Astrocyte of the cerebellum (primary cell): ENCODE data around the gene RSPRY1.
"Not testable (repeated sequence)": the region's sequence is repeated elsewhere in the genome, so short reads cannot be mapped to it uniquely, and the experiment has no call there.

Experiments used
- DNase-seq: peaks from one replicate; pipeline ENCODE4 v3.0.0-alpha.2; 2011; ENCODE audit warnings: low read depth
- H3K4me3 ChIP-seq: 2 replicates; pipeline ENCODE4 v1.5.1; 2011; ENCODE audit warnings: mild to moderate bottlenecking, low read depth, low read length, moderate library complexity
- CTCF ChIP-seq: IDR thresholded peaks from 2 replicates; pipeline ENCODE4 v1.5.1; 2012; ENCODE audit warnings: low read length, low read depth, moderate library complexity, mild to moderate bottlenecking; ENCODE audit errors: missing control alignments
- in situ Hi-C: cut with HindIII; loops from 2 replicates; pipeline ENCODE4 v1.10.0; 2017; ENCODE audit warnings: low sequenced_read_pairs

RSPRY1 gene

GRCh38 chr16:57270221-57271062 lies 84.3 kb downstream of the RSPRY1 start:
- no peak for TF ChIP-seq CTCF
- no peak overlapping the region for H3K4me3 ChIP-seq
- DNase-seq, result no peak
- in situ Hi-C loops, result no loop called here

- DNase-seq, result no peak
- no peak overlapping the region for H3K4me3 ChIP-seq
- in situ Hi-C loops, result no loop called here
- no peak for TF ChIP-seq CTCF
These were observed 84.9 kb downstream of the RSPRY1 start for GRCh38 chr16:57271063-57271345.

GRCh38 chr16:57271867-57272495 lies 85.9 kb downstream of the RSPRY1 start:
- H3K4me3 ChIP-seq, result no peak overlapping the region
- no peak for DNase-seq
- in situ Hi-C loops, result no loop called here
- TF ChIP-seq CTCF, result no peak

- TF ChIP-seq CTCF, result no peak
- DNase-seq, result no peak
- no peak overlapping the region for H3K4me3 ChIP-seq
- in situ Hi-C loops, result no loop called here
These were observed 87.2 kb downstream of the RSPRY1 start for GRCh38 chr16:57273359-57273758.

GRCh38 chr16:57273826-57274225 lies 87.7 kb downstream of the RSPRY1 start:
- no peak for DNase-seq
- TF ChIP-seq CTCF, result no peak
- in situ Hi-C loops, result no loop called here
- H3K4me3 ChIP-seq, result no peak overlapping the region

- H3K4me3 ChIP-seq, in situ Hi-C loops, DNase-seq: not testable (repeated sequence)
These were observed 89.8 kb downstream of the RSPRY1 start for GRCh38 chr16:57275946-57276345.

GRCh38 chr16:57276596-57276995 lies 90.5 kb downstream of the RSPRY1 start:
- no peak for TF ChIP-seq CTCF

More at GRCh38 chr16:57276596-57276995, 90.5 kb downstream of the RSPRY1 start:
- in situ Hi-C loops, result no loop called here
- H3K4me3 ChIP-seq, result no peak overlapping the region
- no peak for DNase-seq
